ENCODE results near the gene FAM83G.

FAM83G gene

DNA sequence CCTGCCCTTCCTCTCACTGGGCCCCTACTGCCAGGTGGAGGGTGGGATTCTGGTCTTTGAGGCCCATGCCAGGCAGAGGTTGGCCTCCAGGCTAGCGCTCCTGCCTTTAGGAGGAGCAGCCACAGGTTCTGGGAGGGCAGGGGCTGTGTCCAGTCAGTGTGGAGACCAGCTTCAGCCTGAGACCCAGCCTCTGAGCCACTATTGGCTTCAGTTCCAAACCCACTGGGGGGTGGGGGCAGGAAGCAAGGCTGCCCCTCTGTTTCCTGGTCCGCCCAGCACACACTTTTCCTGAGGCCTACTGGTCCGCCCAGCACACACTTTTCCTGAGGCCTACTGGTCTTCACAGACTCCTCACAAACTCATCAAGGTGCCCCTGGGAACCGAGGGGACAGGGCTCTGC, 36.2 kb downstream of the FAM83G start:
- H3K4me3 ChIP-seq (ENCODE audit: low read length) = no peak overlapping the region
- H3K27me3 ChIP-seq (ENCODE audit: control insufficient read depth, low read length) = no peaks in the 10 kb centered on the region
- TF ChIP-seq, protein P1, sequence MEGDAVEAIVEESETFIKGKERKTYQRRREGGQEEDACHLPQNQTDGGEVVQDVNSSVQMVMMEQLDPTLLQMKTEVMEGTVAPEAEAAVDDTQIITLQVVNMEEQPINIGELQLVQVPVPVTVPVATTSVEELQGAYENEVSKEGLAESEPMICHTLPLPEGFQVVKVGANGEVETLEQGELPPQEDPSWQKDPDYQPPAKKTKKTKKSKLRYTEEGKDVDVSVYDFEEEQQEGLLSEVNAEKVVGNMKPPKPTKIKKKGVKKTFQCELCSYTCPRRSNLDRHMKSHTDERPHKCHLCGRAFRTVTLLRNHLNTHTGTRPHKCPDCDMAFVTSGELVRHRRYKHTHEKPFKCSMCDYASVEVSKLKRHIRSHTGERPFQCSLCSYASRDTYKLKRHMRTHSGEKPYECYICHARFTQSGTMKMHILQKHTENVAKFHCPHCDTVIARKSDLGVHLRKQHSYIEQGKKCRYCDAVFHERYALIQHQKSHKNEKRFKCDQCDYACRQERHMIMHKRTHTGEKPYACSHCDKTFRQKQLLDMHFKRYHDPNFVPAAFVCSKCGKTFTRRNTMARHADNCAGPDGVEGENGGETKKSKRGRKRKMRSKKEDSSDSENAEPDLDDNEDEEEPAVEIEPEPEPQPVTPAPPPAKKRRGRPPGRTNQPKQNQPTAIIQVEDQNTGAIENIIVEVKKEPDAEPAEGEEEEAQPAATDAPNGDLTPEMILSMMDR (IDR thresholded peaks at IDR 0.05; ENCODE audit: low read depth, low read length, poor library complexity, severe bottlenecking) = no peak
- TF ChIP-seq EZH2phosphoT487 (IDR thresholded peaks at IDR 0.05; ENCODE audit: borderline replicate concordance, low read length) = no peak
- H3K9me3 ChIP-seq (ENCODE audit: control insufficient read depth, insufficient read depth, low read length) = no peaks in the 10 kb centered on the region
- no peaks in the 10 kb centered on the region for H4K20me1 ChIP-seq (ENCODE audit: control insufficient read depth, insufficient read depth, low read depth, low read length)
- H3K79me2 ChIP-seq (ENCODE audit: control insufficient read depth, low read length) = no peaks in the 10 kb centered on the region
- H3K36me3 ChIP-seq (ENCODE audit: control insufficient read depth, low read length) = peaks cover 5% of the 10 kb centered on the region; the same call in 1 of the 2 replicates
- no peaks in the 10 kb centered on the region for H3F3A ChIP-seq (ENCODE audit: control insufficient read depth, insufficient read depth)
- no peaks in the 10 kb centered on the region for H3K9me2 ChIP-seq (replicated peaks; ENCODE audit: control insufficient read depth, low read length)
- H3K27ac ChIP-seq (ENCODE audit: low read depth, low read length) = no peak overlapping the region
- peaks cover 6% of the 10 kb centered on the region; the same call in 1 of the 2 replicates for H3K4me1 ChIP-seq (ENCODE audit: control insufficient read depth, low read length)
- no peak overlapping the region for H3K4me2 ChIP-seq (ENCODE audit: low read length)

DNA sequence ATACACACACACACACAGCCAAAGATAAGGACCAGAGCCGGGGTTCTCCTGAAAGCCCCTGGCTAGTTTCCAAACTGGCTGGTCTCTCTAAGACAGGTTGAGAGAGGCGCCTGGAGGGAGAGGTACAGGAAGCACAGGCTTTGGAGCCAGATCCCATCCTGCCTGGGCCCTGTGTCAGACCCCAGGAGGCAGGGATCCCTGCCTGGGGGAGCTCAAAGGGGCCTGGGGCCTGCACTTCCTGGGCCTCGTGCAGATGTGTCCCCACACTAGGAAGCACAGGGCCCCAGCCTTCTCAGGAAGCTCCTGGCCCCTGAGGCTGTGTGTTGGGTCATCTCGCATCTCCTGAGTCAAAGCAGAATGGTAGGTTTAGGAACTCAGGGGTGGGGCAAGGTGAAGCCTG, 36.6 kb downstream of the FAM83G start:
- H4K20me1 ChIP-seq (ENCODE audit: control insufficient read depth, insufficient read depth, low read depth, low read length) = no peaks in the 10 kb centered on the region
- no peaks in the 10 kb centered on the region for H3K79me2 ChIP-seq (ENCODE audit: control insufficient read depth, low read length)
- no peaks in the 10 kb centered on the region for H3F3A ChIP-seq (ENCODE audit: control insufficient read depth, insufficient read depth)
- H3K9me2 ChIP-seq (replicated peaks; ENCODE audit: control insufficient read depth, low read length) = no peaks in the 10 kb centered on the region
- H3K4me2 ChIP-seq (ENCODE audit: low read length) = no peak overlapping the region
- H3K36me3 ChIP-seq (ENCODE audit: control insufficient read depth, low read length) = peaks cover 5% of the 10 kb centered on the region; the same call in 1 of the 2 replicates
- no peak overlapping the region for H3K4me3 ChIP-seq (ENCODE audit: low read length)
- H3K9me3 ChIP-seq (ENCODE audit: control insufficient read depth, insufficient read depth, low read length) = no peaks in the 10 kb centered on the region
- H3K27ac ChIP-seq (ENCODE audit: low read depth, low read length) = no peak overlapping the region
- peaks cover 6% of the 10 kb centered on the region; the same call in 1 of the 2 replicates for H3K4me1 ChIP-seq (ENCODE audit: control insufficient read depth, low read length)
- TF ChIP-seq, protein P1 (IDR thresholded peaks at IDR 0.05; ENCODE audit: low read depth, low read length, poor library complexity, severe bottlenecking) = no peak
- H3K27me3 ChIP-seq (ENCODE audit: control insufficient read depth, low read length) = no peaks in the 10 kb centered on the region

DNA sequence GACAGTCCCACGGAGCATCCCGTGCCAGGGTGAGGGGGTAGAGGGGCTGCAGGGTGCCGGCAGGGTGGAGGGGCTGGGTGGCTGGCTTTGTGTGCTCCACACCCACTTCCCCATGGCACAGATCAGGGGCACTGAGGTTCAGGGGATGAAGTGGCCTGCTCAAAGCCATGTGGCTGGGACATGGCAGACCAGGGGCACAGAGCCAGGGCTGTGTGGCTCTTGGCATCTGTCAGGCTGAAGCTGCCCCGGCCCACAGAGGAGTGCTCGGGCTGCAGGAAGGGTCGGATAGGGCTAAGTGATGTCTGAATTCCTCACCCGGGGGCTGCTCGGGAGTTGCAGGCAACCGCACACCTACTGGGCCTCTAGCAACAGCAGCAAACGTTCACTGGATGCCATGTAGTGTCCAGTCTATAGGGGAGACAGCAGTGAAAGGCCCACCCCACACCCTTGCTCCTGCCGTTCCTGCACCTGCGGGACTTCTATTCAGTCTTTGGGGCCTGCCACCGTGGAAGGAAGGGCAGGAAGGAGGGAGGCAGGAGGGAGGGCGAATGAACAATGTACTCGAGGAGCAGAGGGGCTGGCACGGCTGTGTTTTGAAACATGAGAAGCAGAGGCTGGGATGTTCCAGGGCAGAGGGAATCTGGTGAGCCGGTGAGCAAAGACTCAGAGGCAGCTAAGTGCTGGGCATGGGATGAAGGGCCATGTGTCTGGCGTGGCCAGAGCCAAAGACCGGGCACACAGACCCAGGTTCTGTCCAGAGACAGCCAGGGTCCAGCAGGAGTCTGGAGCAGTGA, 37.5 kb downstream of the FAM83G start:
- peaks cover 6% of the 10 kb centered on the region; the same call in 1 of the 2 replicates for H3K4me1 ChIP-seq (ENCODE audit: control insufficient read depth, low read length)
- peaks cover 5% of the 10 kb centered on the region; the same call in 1 of the 2 replicates for H3K36me3 ChIP-seq (ENCODE audit: control insufficient read depth, low read length)
- no peak for TF ChIP-seq EZH2phosphoT487 (IDR thresholded peaks at IDR 0.05; ENCODE audit: borderline replicate concordance, low read length)
- TF ChIP-seq, protein P1 (IDR thresholded peaks at IDR 0.05; ENCODE audit: low read depth, low read length, poor library complexity, severe bottlenecking) = no peak
- H3K9me3 ChIP-seq (ENCODE audit: control insufficient read depth, insufficient read depth, low read length) = no peaks in the 10 kb centered on the region
- no peaks in the 10 kb centered on the region for H3K79me2 ChIP-seq (ENCODE audit: control insufficient read depth, low read length)
- no peaks in the 10 kb centered on the region for H4K20me1 ChIP-seq (ENCODE audit: control insufficient read depth, insufficient read depth, low read depth, low read length)
- no peaks in the 10 kb centered on the region for H3K9me2 ChIP-seq (replicated peaks; ENCODE audit: control insufficient read depth, low read length)
- no peaks in the 10 kb centered on the region for H3F3A ChIP-seq (ENCODE audit: control insufficient read depth, insufficient read depth)
- H3K4me3 ChIP-seq (ENCODE audit: low read length) = no peak overlapping the region
- H3K4me2 ChIP-seq (ENCODE audit: low read length) = no peak overlapping the region
- H3K27ac ChIP-seq (ENCODE audit: low read depth, low read length) = no peak overlapping the region
- no peaks in the 10 kb centered on the region for H3K27me3 ChIP-seq (ENCODE audit: control insufficient read depth, low read length)

Data from DOHH2 (cell line).